ENCODE data around the gene C1QTNF8.

Gene C1QTNF8, protein sequence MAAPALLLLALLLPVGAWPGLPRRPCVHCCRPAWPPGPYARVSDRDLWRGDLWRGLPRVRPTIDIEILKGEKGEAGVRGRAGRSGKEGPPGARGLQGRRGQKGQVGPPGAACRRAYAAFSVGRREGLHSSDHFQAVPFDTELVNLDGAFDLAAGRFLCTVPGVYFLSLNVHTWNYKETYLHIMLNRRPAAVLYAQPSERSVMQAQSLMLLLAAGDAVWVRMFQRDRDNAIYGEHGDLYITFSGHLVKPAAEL

GRCh38 chr16:1096169-1097082 is at the start of gene C1QTNF8:
Gene C1QTNF8, minus strand, starts transcription at chr16:1096244. Its CDS starts 1,322 bp downstream, at chr16:1094922.
- no peak for FAIRE-seq

DNA sequence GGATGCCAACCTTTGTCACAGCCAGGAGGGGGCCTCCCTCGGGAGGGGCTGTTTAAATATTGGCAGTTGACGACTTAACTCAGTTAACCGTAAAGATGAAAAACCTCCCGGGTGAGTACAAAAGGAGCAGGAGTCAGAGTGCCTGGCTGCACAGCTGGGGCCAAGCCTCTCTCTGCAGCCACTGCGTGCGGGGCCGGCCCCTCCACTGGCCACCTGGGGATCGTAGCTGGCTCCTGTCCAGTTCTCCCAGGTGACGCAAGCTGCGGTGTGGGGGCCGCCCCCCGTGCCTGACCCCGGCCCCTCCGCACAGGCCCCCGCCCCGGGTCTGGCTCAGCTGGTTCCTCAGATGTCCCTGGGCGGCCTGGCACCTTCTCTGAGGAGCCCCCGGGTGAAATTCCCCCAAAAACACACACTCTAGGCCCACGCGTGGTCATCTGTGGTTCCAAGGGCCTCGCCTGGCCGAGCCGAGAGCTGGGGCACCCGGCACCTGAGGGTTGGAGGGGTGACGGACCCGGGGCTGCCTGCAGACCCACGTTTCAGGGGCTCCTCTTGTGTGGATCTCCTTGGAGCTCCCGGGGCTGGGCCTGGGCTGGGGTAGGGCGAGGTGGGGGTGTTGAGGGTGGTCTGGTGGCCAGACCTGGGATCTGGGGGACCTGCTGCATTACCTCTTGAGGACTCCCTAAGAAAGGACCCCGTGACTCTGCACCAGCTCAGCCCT is 49.5 kb upstream of the C1QTNF8 start:
- no peak for FAIRE-seq

DNA sequence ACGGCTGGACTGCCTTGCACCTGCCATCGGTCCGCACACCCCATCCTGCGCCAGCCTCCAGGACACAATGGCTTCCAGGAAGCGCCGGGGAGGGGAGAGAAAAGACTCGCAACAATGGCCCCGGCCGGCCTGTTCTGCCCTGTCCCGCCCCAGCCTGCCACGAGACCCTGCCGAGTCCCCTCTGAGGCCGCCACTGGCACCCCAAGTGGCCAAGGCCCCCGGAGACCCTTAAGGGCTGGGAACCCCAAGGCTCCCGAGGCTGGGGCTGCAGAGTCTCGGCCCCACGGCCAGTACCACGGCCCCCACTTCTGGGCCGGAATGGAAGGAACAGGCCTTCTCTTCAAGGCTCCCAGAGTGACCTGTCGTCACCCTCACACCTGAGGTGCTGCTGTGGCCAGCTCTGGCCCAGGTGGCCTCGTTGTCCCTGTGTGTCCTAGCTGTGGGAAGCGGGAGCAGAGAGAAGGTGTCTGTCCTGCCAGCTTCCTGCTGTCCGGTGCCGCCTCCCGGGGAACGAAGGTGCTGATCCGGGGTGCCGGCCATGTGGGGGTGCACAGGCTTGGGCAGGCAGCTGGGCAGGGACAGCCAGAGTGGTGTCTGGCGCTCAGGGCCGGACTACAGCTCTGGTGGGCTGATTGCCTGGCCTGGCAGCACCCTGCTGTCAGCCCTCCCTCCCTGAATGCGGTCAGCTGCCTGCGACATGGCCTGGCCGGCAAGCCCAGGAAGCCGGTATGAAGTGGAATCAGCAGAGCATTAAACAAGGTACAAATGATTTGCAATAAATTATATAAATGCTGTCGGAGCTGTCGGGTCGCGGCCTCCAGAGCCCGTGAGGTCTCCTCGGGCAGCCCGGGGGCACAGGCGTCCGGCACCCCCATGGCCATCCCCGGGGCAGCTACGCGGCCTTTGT is 48.7 kb upstream of the C1QTNF8 start:
- no peak for FAIRE-seq

- no peak for FAIRE-seq
Measured at GRCh38 chr16:1143761-1144450, 47.9 kb upstream of the C1QTNF8 start.

GRCh38 chr16:1142911-1143310 is 46.9 kb upstream of the C1QTNF8 start:
- no peak for FAIRE-seq

DNA sequence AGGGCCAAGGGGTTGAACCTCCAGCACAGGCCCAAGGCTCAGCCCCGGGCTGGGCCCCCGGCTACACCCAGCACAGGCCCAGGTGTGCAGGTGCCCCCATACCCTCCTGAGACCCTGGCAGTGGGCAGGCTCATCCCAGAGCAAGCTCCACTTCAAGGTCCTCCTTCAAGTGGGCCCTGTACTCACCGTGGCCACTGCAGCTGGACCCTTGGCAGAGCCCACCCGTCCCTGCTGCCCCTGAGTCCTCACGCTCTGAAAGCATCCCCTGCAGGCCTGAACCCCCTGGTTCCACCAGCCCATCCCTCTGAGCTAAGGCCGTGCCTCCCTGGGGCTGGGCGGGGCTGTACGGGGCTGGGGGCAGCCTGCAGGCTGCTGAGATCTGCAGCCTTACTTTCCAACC is 45.7 kb upstream of the C1QTNF8 start:
- FAIRE-seq, result no peak

GRCh38 chr16:1141191-1141590 is 45.1 kb upstream of the C1QTNF8 start:
- no peak for FAIRE-seq

DNA sequence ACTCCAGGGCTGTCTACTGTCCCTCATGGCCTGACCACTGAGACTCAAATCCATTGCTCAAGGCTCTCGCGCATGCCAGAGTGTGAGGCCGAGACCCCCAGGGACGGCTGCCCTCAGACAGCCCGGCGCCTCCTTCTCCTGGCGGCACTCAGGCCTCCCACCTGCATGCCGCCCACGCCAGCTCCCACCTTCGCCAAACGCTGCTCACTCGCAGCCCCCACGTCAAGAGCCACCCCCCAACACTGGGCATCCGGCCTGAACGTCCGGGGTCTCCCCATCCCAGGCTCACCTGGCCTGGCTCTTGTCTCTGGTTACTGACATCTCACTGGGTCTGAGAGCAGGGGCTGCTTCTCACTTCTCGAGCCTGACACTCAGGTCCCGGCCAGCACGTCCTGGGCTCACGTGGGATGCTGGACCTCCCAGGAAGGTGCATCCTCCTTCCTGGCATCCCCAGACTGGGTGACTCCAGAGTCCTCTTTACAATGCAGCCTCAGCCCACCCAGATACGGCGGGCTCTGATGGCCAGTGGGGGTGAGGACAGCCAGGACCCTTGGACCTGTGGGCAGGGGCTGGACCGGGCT is 44.6 kb upstream of the C1QTNF8 start:
- no peak for FAIRE-seq

- no peak for FAIRE-seq
Measured at GRCh38 chr16:1137604-1138003, 41.6 kb upstream of the C1QTNF8 start.

DNA sequence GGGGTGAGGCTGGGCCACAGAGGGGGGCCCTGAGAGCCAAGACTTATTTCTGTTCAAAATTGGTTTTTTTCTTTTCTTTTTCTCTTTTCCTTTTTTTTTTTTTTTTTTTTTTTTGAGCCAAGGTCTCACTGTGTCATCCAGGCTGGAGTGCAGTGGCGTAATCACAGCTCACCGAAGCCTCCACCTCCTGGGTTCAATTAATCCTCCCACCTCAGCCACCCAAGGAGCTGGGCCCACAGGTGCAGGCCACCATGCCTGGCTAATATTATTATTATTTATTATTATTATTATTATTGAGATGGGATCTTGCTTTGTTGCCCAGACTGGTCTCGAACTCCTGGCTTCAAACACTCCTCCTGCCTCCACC is 39.4 kb upstream of the C1QTNF8 start:
- no peak for FAIRE-seq

GRCh38 chr16:1134776-1135458 is 38.9 kb upstream of the C1QTNF8 start:
- FAIRE-seq, result no peak

DNA sequence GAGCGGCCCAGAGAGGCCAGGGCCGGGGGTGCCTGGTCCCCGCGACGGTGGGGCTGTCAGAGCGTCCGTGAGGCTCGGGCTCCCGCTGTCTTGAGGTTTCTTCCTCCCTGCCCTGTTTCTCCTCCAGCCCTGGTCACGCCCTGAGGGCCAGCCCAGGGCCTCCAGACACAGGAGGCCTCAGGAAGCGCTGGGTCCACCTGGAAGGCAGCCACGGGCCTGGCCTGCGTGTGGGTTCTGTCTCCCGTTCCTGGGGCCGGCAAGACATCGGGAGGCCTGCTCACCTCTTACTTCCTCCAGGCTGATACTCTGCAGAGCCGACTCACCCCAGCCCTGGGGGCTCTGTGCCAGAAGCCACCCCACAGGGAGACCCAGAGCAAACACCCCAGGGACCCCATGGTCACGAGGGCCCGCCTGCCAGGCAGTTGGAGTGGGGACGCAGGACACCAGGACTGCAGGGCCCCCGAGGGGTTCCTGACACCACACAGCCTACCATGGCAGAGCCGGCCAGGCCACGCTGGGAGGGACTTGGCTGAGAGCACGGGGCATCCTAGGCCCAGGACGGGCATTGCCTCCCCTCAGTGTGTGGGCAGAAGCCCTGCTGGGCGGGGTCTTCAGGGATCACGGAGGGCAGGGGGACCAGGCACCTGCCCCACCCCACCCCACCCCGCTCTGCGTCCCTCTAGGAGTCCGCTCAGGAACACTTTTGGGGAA is 37.9 kb upstream of the C1QTNF8 start:
- no peak for FAIRE-seq

- no peak for FAIRE-seq
Measured at GRCh38 chr16:1133271-1133670, 37.2 kb upstream of the C1QTNF8 start.

DNA sequence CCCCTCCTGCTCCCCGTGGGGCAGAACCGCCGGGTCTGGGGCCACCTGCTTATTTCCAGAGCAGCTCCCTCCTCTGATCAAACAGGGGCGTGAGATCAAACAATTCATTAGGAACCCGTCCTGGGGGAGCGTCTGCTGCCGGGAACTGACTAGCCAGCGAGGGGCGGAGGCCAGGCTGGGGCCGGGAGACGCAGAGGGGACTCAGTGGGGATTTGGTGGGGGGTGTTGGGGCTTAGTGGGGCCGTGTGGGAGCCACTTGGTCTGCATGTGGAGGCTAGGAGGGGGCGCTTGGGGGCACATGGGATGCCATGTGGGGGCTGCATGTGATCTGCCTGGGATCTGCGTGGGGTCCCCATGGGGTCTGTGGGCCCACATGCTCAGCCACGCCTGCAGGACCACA is 36.4 kb upstream of the C1QTNF8 start:
- no peak for FAIRE-seq

DNA sequence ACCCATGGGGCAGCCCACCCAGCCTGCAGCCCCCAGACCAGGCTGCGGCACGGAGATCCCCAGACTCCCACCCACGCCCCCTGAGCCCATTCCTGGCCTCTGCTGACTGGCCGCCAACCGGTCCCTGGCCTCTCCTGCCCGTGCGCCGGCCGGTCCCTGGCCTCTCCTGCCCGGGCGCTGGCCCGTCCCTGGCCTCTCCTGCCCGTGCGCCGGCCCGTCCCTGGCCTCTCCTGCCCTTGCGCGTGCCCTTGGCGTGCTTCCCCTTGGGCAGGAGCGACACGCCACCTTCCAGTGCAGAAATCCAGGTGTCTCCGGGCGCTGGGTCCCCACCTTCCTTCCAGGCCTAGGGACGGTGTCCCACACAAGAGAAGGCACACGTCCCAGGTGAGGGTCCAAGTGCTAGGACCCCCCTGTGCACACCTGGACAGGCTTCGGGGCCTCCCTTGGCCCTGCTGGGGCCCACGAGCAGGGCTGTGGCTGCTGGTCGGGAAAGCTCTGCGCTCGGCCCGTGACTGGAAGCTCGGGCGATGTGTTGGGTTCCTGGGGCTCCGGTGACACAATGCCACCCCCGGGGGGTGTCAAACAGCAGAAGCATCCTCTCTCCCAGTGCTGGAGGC is 35.4 kb upstream of the C1QTNF8 start:
- no peak for FAIRE-seq

- no peak for FAIRE-seq
Measured at GRCh38 chr16:1130382-1130781, 34.3 kb upstream of the C1QTNF8 start.

GRCh38 chr16:1129106-1129960 is 33.3 kb upstream of the C1QTNF8 start:
- no peak for FAIRE-seq

DNA sequence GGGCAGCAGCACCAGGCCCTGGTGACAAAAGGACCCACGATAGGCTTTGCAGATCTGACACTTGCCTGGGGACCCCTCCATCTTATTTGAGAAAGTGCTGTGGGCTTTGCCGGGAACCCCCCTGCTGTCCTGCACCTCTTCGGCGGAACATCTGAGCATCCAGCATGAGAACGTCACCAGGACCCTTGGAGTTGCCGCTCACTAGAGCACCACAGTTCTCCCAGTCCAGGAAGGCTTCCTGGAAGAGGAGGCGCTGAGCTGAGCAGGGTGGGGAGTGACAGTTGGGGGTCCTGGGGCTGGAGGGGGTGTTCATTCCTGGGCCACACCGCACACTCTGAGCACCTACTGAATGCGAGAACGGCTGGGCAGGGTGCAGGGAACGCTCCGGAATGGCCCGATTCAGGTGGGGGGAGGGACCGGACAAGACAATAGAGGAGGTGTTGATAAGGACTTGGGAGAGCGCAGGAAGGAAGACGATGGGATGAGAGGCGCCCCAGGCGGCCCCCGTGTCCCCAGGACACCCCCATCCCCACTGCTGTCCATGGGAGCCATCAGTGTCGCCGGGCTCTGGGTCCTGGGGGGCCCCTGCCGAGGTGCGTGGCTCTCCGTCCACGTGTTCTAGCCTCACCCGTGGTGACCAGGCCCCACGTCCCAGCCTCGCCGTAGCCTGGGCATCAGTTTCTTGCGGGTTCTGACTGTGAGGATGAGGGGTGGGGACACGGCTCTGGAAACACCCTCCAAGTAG is 32.1 kb upstream of the C1QTNF8 start:
- no peak for FAIRE-seq

Measured in endometrium (tissue), 2 donors.